ENCODE data around the gene ATE1.

Gene ATE1

DNA sequence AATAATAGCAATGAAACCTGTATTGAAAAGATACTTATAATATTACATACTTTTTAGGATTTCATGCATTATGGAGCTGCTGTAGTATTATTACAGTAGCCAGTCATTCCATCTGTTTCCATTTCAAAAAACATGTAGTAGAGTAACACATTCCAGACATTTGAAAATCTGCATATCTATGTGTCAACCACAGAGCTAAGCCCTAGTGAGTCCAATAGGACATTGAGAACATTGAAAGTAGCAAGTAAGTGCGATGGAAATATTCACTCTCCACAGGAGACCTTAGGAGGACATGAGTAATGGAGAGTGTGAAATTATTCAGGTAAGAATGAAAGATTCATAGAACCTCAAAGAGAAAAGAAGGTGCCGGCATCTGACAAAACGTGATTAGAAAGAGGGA lies 31.8 kb upstream of the ATE1 start:
- TF ChIP-seq CTCF (IDR thresholded peaks at IDR 0.05): no peak

DNA sequence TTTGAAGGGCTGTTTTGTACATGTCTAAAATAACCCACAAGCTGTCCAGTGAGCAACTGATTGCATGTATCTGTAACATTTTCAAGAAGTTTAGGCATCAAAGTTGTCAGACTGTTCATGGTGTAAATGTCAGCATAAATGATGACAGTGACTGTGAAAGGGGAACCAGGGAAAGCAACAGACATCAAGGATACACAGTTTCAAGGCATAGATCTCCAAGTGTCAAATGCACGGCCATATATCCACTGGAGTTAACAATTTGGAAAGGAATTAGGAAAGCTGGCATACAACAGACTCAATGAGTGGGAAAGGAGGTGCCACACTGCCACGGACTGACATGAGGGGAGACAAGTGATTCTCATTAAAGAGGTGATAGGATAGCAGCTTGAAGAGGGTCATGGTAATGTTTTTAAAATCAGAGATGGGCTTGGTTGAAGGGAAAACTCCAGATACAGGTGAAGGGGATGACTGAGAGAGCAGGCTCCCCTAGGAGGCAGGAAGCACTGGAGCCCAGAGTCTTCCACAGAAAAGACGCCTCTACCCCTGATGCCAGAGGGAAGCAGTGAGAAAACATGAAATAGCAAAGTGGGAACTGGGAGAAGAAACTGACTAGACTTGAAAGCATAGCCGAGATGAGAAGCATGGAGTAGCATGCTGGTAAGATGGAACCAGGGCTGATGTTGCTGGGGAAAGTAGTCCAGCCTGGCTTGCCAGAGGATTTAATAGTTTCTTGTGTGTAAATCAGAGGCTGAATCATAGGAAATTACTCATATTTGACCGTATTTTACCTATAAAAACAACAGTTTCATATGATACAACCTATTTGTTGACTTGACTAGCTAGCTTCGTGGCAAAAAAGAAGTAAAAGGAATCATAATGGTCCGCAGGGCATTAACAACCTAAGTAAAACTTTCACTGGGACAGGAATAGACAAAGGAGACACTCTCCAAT lies 28.6 kb upstream of the ATE1 start:
- no peak for TF ChIP-seq CTCF (IDR thresholded peaks at IDR 0.05)

DNA sequence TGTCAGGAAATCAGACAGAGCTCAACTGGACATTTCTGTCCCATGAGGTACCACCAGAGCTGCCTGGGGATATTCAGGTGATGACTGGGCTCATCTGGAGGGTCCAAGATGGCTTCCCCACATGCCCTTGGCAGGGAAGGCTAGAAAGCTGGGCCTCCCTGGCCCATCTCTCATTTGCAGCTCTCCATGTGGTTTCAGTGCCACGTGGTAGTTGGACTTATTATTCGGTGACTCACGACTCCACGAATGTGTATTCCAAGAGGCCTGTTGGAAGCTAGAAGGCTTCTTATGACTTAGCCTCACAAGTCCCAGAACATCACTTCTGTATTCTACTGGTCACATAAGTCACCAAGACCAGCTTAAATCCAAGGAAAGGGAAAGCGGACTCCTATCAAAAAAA lies 24.4 kb upstream of the ATE1 start:
- TF ChIP-seq CTCF (IDR thresholded peaks at IDR 0.05): no peak

DNA sequence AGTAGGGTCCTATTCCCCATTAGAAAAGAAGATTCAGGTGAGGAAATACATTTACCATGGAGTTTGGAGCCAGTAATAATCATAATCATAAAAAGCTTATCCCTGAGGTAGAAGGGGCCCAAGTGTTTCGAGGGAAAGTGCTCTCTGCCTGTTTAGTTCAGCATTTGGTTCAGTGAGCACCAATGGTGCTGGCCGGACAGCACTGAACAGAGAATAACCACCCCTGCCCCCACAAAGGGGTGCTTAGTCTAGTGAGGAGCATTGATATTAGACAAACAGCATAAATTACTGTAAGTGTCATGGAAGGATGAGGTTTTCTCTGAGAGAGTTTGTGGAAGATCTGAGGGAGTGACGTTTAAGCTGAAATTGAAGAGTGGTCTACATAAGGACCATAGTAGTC lies 21.6 kb upstream of the ATE1 start:
- no peak for TF ChIP-seq CTCF (IDR thresholded peaks at IDR 0.05)

DNA sequence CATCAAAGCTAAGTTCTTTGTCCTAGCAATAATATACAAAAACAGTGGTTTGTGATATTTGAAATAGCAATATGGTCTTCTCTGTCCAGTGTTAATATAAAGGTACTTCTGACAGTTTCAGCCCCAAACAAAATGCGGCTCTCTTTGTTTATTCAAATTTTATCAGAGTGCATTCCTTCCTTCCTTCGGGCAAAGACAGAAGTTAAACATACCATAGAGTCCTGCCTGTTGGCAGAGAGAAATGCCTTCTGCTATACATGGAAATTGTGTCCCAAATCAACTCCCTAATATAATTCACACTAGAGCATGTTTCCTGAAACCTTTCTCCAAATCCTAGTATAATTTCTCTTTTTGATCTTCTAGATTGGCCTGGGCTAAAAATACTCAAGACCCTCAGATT lies 21.2 kb upstream of the ATE1 start:
- TF ChIP-seq CTCF (IDR thresholded peaks at IDR 0.05): no peak

DNA sequence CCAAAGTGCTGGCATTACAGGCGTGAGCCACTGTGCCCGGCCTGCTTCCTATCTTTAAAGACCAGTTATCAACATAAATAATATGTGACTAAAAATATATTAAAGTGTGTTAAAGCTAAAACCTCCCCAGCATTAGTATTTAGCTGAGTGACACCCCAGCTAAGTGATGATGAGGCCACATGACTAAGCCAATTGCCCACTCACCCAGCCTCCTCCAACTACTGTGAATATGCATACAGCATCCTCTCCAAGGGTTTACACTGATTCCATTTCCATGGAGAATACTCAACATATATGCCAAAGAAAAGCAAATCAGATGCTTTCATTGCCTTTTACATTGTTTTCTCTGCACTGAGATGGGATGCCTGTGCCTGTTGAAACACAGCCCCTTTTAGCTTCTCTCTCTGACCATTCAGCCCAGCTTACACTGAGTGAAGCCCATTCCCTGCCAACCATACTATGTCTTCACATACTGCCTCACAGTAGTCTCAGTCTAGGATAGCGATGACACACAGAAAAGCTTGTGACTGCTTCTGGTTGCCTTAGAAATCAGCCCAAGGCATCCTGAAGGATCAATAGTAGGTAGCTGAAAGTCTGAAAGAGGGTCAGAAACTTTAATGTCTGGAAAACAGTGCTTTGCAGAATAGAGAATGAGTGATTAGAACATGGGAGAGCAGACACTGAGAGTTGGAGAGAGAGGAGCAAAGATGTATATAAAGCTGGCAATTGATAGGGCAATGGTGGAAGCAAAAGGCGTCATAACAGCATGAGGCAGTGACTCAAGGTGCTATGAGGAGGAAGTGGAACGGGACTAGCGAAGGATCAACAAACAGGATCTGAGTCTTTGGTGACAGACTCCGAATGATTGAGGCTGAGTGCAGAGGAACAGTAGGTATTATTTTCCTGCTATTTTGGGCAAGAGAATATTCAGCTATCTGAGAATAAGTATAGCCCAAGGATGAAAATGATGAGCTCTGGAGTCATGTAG lies 19.8 kb upstream of the ATE1 start:
- no peak for TF ChIP-seq CTCF (IDR thresholded peaks at IDR 0.05)

GRCh38 chr10:121942749-121943416 lies 15.1 kb upstream of the ATE1 start:
- no peak for TF ChIP-seq CTCF (IDR thresholded peaks at IDR 0.05)
